A549 (cell line): Measurements from ENCODE around the gene VPS41. TPM values are rescaled to one million over a fixed set of nuclear protein-coding genes. Genes with fewer than 3 reads are reported as not detected.
A peak's percentile ranks its signal among the peaks of the same experiment; 100 is the strongest.

Experiments used
- ATAC-seq, 2 experiments: fragments of 200-7000 bp in 1 of 2; fragments of >200 bp in 1 of 2; cut with Nextera tagmentation in 1 of 2; cut with Tn5 transposase in 1 of 2; 3 replicates each; pipeline versions ENCODE4 v1.8.0 to v1.9.1; 2018 to 2020; ENCODE audit warnings: mild to moderate bottlenecking in 1 of 2, moderate library complexity in 1 of 2
- CTCF ChIA-PET: fragments of 300-600 bp; sonication (Branson Sonifier 250); formaldehyde crosslinking; extraction: SDS; loops from one replicate; lab custom pipeline; 2021; ENCODE audit warnings: antibody characterized with exemption, inconsistent platforms; lab: Yijun Ruan, JAX
- POLR2A ChIA-PET: fragments of 350-600 bp; formaldehyde crosslinking; extraction: SDS; loops from one replicate; lab custom pipeline; 2021; ENCODE audit warnings: antibody characterized with exemption, inconsistent platforms; lab: Yijun Ruan, JAX
- DNase-seq, 2 experiments: peaks; one replicate each; pipeline versions ENCODE4 v3.0.0 to v3.0.0-alpha.2; 2011 to 2016; ENCODE audit warnings: low read depth in 1 of 2, low spot score in 1 of 2
- FAIRE-seq: peaks from 2 replicates; lab custom pipeline; 2011; peaks lifted over from hg19 to GRCh38; lab: Jason Lieb, UNC
- H3K27ac ChIP-seq, 2 experiments: fragments of >200 bp; sonication (Bioruptor Twin); formaldehyde crosslinking; 3 replicates each; pipeline ENCODE4 v1.5.1; 2016 to 2017
- H3K4me1 ChIP-seq: fragments of >200 bp; sonication (Bioruptor Twin); formaldehyde crosslinking; 3 replicates; pipeline ENCODE4 v1.6.1; 2016
- H3K4me2 ChIP-seq: fragments of >200 bp; sonication (Bioruptor Twin); formaldehyde crosslinking; 3 replicates; pipeline ENCODE4 v1.6.1; 2016
- H3K4me3 ChIP-seq: fragments of >200 bp; sonication (Bioruptor Twin); formaldehyde crosslinking; 3 replicates; pipeline ENCODE4 v1.5.1; 2016
- H3K9me3 ChIP-seq: fragments of >200 bp; sonication (Bioruptor Twin); formaldehyde crosslinking; 3 replicates; pipeline ENCODE4 v1.6.1; 2016
- BCL3 ChIP-seq: fragments of >200 bp; sonication (Bioruptor Twin); formaldehyde crosslinking; IDR thresholded peaks from 3 replicates; pipeline ENCODE4 v1.6.1; 2016
- BHLHE40 ChIP-seq: IDR thresholded peaks from 2 replicates; pipeline ENCODE4 v1.6.1; 2012; ENCODE audit warnings: low read depth, low read length, inconsistent platforms
- CHD2 ChIP-seq: fragments of 150-350 bp; IDR thresholded peaks from 2 replicates; pipeline ENCODE4 v1.6.1; 2014; ENCODE audit warnings: low read length; ENCODE audit not compliant: partially characterized antibody
- CHD4 ChIP-seq: fragments of 200-600 bp; sonication (generic); IDR thresholded peaks from 2 replicates; pipeline ENCODE4 v1.6.1; 2016; ENCODE audit warnings: antibody characterized with exemption, mild to moderate bottlenecking, borderline replicate concordance
- CTCF ChIP-seq: fragments of >200 bp; sonication (Bioruptor Twin); formaldehyde crosslinking; IDR thresholded peaks from 3 replicates; pipeline ENCODE4 v1.5.1; 2016
- HMGXB4 ChIP-seq: fragments of 250-450 bp; sonication (Bioruptor Pico); IDR thresholded peaks from 2 replicates; pipeline ENCODE4 v1.5.0; 2021; ENCODE audit warnings: mild to moderate bottlenecking, moderate library complexity, borderline replicate concordance
- JUN ChIP-seq, 2 experiments: fragments of >200 bp; sonication (Bioruptor Twin); formaldehyde crosslinking; IDR thresholded peaks; 2 replicates in 1 of 2; 3 replicates in 1 of 2; pipeline ENCODE4 v1.6.1; 2016 to 2017
- MAZ ChIP-seq: fragments of 150-350 bp; IDR thresholded peaks from 2 replicates; pipeline ENCODE4 v1.6.1; 2014; ENCODE audit warnings: antibody characterized with exemption, low read depth, low read length, borderline replicate concordance
- MYC ChIP-seq: IDR thresholded peaks from 2 replicates; pipeline ENCODE4 v1.6.1; 2012; ENCODE audit warnings: mild to moderate bottlenecking, inconsistent platforms, low read length, improper control_type of control experiment, borderline replicate concordance
- NPAS2 ChIP-seq: fragments of 250-450 bp; sonication (Bioruptor Pico); IDR thresholded peaks from 2 replicates; pipeline ENCODE4 v1.8.0; 2022; ENCODE audit warnings: mild to moderate bottlenecking, moderate library complexity, borderline replicate concordance
- POLR2A ChIP-seq: IDR thresholded peaks from 2 replicates; pipeline ENCODE4 v1.6.1; 2012; ENCODE audit warnings: mild to moderate bottlenecking, low read length
- RCOR1 ChIP-seq: fragments of 150-350 bp; IDR thresholded peaks from 2 replicates; pipeline ENCODE4 v1.6.1; 2014; ENCODE audit warnings: antibody characterized with exemption, low read length, low read depth
- REST ChIP-seq: fragments of 200-600 bp; sonication (generic); IDR thresholded peaks from 2 replicates; pipeline ENCODE4 v1.6.1; 2016; ENCODE audit warnings: antibody characterized with exemption, mild to moderate bottlenecking, moderate library complexity
- RNF2 ChIP-seq: fragments of 200-600 bp; sonication (generic); IDR thresholded peaks from 2 replicates; pipeline ENCODE4 v1.6.1; 2016; ENCODE audit warnings: low read depth, mild to moderate bottlenecking, antibody characterized with exemption, moderate library complexity, borderline replicate concordance
- TFCP2L1 ChIP-seq: fragments of 250-450 bp; sonication (Bioruptor Pico); IDR thresholded peaks from 2 replicates; pipeline ENCODE4 v1.5.0; 2021; ENCODE audit warnings: mild to moderate bottlenecking
- USF2 ChIP-seq: fragments of 450-650 bp; IDR thresholded peaks from 2 replicates; pipeline ENCODE4 v1.6.1; 2014; ENCODE audit warnings: antibody characterized with exemption
- ZC3H11A ChIP-seq: fragments of 450-650 bp; IDR thresholded peaks from 2 replicates; pipeline ENCODE4 v1.6.1; 2014; ENCODE audit warnings: antibody characterized with exemption, mild to moderate bottlenecking
- ZSCAN20 ChIP-seq: fragments of 250-450 bp; sonication (Bioruptor Pico); IDR thresholded peaks from 2 replicates; pipeline ENCODE4 v1.8.0; 2022; ENCODE audit warnings: mild to moderate bottlenecking, moderate library complexity
- WGBS: methylation state at CpG from one replicate; pipeline ENCODE4 v1.1.6; 2017; ENCODE audit errors: missing lambda C conversion rate; 5-methylcytosine and 5-hydroxymethylcytosine counted together
- polyA plus RNA-seq, 4 experiments: library from polyadenylated mRNA; depleted of rRNA in 3 of 4; stranded (reverse); fragments of >200 nt; fragmentation: RNase III in 1 of 4; extraction: RNeasy Plus Mini Kit Qiagen cat#74134 plus additional on column Dnase treatment in 1 of 4; gene quantifications; 2 replicates in 3 of 4; 3 replicates in 1 of 4; pipeline ENCODE4 v1.2.3, GENCODE V29; 2011 to 2017

VPS41 gene
- polyA plus RNA-seq, 2 of the 4 experiments (the other 2 are of a cell fraction), result 24.6 to 59.9 TPM

- no peak for FAIRE-seq
- ChIA-PET POLR2A (no interaction called here), CTCF (no interaction called here)
- no peak overlapping the region for H3K4me3 ChIP-seq
- TF ChIP-seq POLR2A (no peak), CHD4 (no peak), ZC3H11A (peak; percentile 26; the same call in 1 of the 2 replicates)
- H3K27ac ChIP-seq, result no peak overlapping the region
- H3K4me1 ChIP-seq, result no peaks in the 10 kb centered on the region
- DNase-seq, result no peak
- H3K4me2 ChIP-seq, result no peak overlapping the region
- ATAC-seq, result no peak
- H3K9me3 ChIP-seq, result no peaks in the 10 kb centered on the region
- 69% methylated on average over 5 of the region's 5 CpGs for WGBS
Measured at GRCh38 chr7:38955892-38956291, 46.9 kb upstream of the VPS41 start.

GRCh38 chr7:38953971-38954370, 45.0 kb upstream of the VPS41 start:
- TF ChIP-seq JUN (IDR thresholded peaks at IDR 0.05) (no peak), TFCP2L1 (no peak), CHD2 (no peak), RNF2 (no peak), ZSCAN20 (CRISPR knock-in tag) (no peak), CTCF (no peak), NPAS2 (CRISPR knock-in tag) (no peak), ZC3H11A (no peak), REST (no peak), BCL3 (no peak), MAZ (no peak), RCOR1 (no peak), USF2 (no peak), BHLHE40 (no peak), MYC (no peak), HMGXB4 (no peak)
- TF ChIP-seq, all 56 proteins: peak for 0
- peaks cover 6% of the 10 kb centered on the region; the same call in 2 of the 3 replicates for H3K4me1 ChIP-seq
- ATAC-seq, result no peak
- FAIRE-seq, result no peak
- H3K9me3 ChIP-seq, result no peaks in the 10 kb centered on the region
- H3K4me2 ChIP-seq, result no peak overlapping the region
- WGBS, result 40% methylated on average over 4 of the region's 4 CpGs
- H3K4me3 ChIP-seq, result no peak overlapping the region
- no peak overlapping the region for H3K27ac ChIP-seq
- DNase-seq, result no peak
- CTCF ChIA-PET, result interaction anchor here (0.6 kb wide), 1 partner anchor 618 kb away, joined by 3 read pairs; no protein-coding TSS in a partner anchor
- POLR2A ChIA-PET, result no interaction called here
